SK-N-MC (cell line): ENCODE measurements around the gene PROX1.

Experiments used
- EZH2 ChIP-seq: fragments of 200-600 bp; sonication (generic); IDR thresholded peaks from one replicate; pipeline ENCODE4 v1.6.1; 2017; ENCODE audit warnings: antibody characterized with exemption
- POLR2AphosphoS5 ChIP-seq: IDR thresholded peaks from 2 replicates; pipeline ENCODE4 v1.6.1; 2012; ENCODE audit warnings: mild to moderate bottlenecking, low read depth, low read length, borderline replicate concordance

GRCh38 chr1:214013614-214014377 is 26.0 kb downstream of the PROX1 start:
- TF ChIP-seq POLR2AphosphoS5 (no peak), EZH2 (no peak)
